ENCODE data around the gene SHCBP1L.

GRCh38 chr1:182875889-182876288, 77.1 kb downstream of the SHCBP1L start:
- TF ChIP-seq, protein P1, sequence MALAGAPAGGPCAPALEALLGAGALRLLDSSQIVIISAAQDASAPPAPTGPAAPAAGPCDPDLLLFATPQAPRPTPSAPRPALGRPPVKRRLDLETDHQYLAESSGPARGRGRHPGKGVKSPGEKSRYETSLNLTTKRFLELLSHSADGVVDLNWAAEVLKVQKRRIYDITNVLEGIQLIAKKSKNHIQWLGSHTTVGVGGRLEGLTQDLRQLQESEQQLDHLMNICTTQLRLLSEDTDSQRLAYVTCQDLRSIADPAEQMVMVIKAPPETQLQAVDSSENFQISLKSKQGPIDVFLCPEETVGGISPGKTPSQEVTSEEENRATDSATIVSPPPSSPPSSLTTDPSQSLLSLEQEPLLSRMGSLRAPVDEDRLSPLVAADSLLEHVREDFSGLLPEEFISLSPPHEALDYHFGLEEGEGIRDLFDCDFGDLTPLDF (CRISPR knock-in tag; IDR thresholded peaks at IDR 0.05): no peak
- TF ChIP-seq, protein P2, sequence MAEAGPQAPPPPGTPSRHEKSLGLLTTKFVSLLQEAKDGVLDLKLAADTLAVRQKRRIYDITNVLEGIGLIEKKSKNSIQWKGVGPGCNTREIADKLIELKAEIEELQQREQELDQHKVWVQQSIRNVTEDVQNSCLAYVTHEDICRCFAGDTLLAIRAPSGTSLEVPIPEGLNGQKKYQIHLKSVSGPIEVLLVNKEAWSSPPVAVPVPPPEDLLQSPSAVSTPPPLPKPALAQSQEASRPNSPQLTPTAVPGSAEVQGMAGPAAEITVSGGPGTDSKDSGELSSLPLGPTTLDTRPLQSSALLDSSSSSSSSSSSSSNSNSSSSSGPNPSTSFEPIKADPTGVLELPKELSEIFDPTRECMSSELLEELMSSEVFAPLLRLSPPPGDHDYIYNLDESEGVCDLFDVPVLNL (CRISPR knock-in tag; IDR thresholded peaks at IDR 0.05; ENCODE audit: borderline replicate concordance, low read depth): no peak
- TF ChIP-seq, protein P3, sequence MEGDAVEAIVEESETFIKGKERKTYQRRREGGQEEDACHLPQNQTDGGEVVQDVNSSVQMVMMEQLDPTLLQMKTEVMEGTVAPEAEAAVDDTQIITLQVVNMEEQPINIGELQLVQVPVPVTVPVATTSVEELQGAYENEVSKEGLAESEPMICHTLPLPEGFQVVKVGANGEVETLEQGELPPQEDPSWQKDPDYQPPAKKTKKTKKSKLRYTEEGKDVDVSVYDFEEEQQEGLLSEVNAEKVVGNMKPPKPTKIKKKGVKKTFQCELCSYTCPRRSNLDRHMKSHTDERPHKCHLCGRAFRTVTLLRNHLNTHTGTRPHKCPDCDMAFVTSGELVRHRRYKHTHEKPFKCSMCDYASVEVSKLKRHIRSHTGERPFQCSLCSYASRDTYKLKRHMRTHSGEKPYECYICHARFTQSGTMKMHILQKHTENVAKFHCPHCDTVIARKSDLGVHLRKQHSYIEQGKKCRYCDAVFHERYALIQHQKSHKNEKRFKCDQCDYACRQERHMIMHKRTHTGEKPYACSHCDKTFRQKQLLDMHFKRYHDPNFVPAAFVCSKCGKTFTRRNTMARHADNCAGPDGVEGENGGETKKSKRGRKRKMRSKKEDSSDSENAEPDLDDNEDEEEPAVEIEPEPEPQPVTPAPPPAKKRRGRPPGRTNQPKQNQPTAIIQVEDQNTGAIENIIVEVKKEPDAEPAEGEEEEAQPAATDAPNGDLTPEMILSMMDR (IDR thresholded peaks at IDR 0.05): no peak
- TF ChIP-seq, protein P4, sequence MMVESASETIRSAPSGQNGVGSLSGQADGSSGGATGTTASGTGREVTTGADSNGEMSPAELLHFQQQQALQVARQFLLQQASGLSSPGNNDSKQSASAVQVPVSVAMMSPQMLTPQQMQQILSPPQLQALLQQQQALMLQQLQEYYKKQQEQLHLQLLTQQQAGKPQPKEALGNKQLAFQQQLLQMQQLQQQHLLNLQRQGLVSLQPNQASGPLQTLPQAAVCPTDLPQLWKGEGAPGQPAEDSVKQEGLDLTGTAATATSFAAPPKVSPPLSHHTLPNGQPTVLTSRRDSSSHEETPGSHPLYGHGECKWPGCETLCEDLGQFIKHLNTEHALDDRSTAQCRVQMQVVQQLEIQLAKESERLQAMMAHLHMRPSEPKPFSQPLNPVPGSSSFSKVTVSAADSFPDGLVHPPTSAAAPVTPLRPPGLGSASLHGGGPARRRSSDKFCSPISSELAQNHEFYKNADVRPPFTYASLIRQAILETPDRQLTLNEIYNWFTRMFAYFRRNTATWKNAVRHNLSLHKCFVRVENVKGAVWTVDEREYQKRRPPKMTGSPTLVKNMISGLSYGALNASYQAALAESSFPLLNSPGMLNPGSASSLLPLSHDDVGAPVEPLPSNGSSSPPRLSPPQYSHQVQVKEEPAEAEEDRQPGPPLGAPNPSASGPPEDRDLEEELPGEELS (CRISPR knock-in tag; IDR thresholded peaks at IDR 0.05): no peak
- TF ChIP-seq, protein P5, sequence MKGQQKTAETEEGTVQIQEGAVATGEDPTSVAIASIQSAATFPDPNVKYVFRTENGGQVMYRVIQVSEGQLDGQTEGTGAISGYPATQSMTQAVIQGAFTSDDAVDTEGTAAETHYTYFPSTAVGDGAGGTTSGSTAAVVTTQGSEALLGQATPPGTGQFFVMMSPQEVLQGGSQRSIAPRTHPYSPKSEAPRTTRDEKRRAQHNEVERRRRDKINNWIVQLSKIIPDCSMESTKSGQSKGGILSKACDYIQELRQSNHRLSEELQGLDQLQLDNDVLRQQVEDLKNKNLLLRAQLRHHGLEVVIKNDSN (CRISPR knock-in tag; IDR thresholded peaks at IDR 0.05): no peak
- no peak for TF ChIP-seq ZNF396 (CRISPR knock-in tag; IDR thresholded peaks at IDR 0.05; ENCODE audit: borderline replicate concordance)
- TF ChIP-seq, protein P6, sequence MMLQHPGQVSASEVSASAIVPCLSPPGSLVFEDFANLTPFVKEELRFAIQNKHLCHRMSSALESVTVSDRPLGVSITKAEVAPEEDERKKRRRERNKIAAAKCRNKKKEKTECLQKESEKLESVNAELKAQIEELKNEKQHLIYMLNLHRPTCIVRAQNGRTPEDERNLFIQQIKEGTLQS (CRISPR knock-in tag; conservative IDR thresholded peaks at IDR 0.05): no peak
- TF ChIP-seq ESRRA (CRISPR knock-in tag; IDR thresholded peaks at IDR 0.05; ENCODE audit: borderline replicate concordance): no peak
- no peak for TF ChIP-seq NR2C2 (CRISPR knock-in tag; IDR thresholded peaks at IDR 0.05)
- TF ChIP-seq JUN (CRISPR knock-in tag; IDR thresholded peaks at IDR 0.05): no peak
- no peak for TF ChIP-seq MAX (CRISPR knock-in tag; IDR thresholded peaks at IDR 0.05)
